ENCODE data around the gene APLP2. TPM values are rescaled to one million over a fixed set of nuclear protein-coding genes. Genes with fewer than 3 reads are reported as not detected.
"Not testable (repeated sequence)": the region's sequence is repeated elsewhere in the genome, so short reads cannot be mapped to it uniquely, and the experiment has no call there.

Gene APLP2
- total RNA-seq, 1 donor from 2014 or later: 285 TPM

GRCh38 chr11:130178441-130179339 lies 109.0 kb downstream of the APLP2 start:
- ATAC-seq: no peak

GRCh38 chr11:130179396-130180306 lies 110.0 kb downstream of the APLP2 start:
- intact Hi-C loops (cut with DNase I): no loop called here
- no peak for ATAC-seq
- DNase-seq (ENCODE audit: missing footprints): no peak

More at GRCh38 chr11:130178441-130179339, 109.0 kb downstream of the APLP2 start:
- no peak for DNase-seq (ENCODE audit: missing footprints)
- intact Hi-C loops (cut with DNase I): no loop called here

- no peak for ATAC-seq
- no peak for DNase-seq (ENCODE audit: missing footprints)
- intact Hi-C loops (cut with DNase I): no loop called here
These were observed 110.8 kb downstream of the APLP2 start for GRCh38 chr11:130180491-130180890.

GRCh38 chr11:130180896-130181294 lies 111.2 kb downstream of the APLP2 start:
- DNase-seq (ENCODE audit: missing footprints) (no peak), ATAC-seq (no peak)
- intact Hi-C loops (cut with DNase I): no loop called here

- DNase-seq (ENCODE audit: missing footprints) (no peak), ATAC-seq (peak; percentile 83)
- intact Hi-C loops (cut with DNase I): no loop called here
These were observed 111.9 kb downstream of the APLP2 start for GRCh38 chr11:130181295-130182272.

- ATAC-seq (no peak), DNase-seq (ENCODE audit: missing footprints) (no peak)
- intact Hi-C loops (cut with DNase I): no loop called here
These were observed 114.3 kb downstream of the APLP2 start for GRCh38 chr11:130183878-130184610.

- no peak for DNase-seq (ENCODE audit: missing footprints)
- intact Hi-C loops (cut with DNase I): no loop called here
- no peak for ATAC-seq
These were observed 117.4 kb downstream of the APLP2 start for GRCh38 chr11:130187096-130187495.

GRCh38 chr11:130188047-130188446 lies 118.4 kb downstream of the APLP2 start:
- intact Hi-C loops (cut with DNase I): no loop called here

GRCh38 chr11:130188585-130189347 lies 119.1 kb downstream of the APLP2 start:
- ATAC-seq (no peak), DNase-seq (ENCODE audit: missing footprints) (no peak)
- intact Hi-C loops (cut with DNase I): no loop called here

More at GRCh38 chr11:130188047-130188446, 118.4 kb downstream of the APLP2 start:
- no peak for DNase-seq (ENCODE audit: missing footprints)
- ATAC-seq: no peak

- no peak for DNase-seq (ENCODE audit: missing footprints)
These were observed 120.0 kb downstream of the APLP2 start for GRCh38 chr11:130189492-130190210.

GRCh38 chr11:130190371-130190881 lies 120.7 kb downstream of the APLP2 start:
- ATAC-seq: no peak

More at GRCh38 chr11:130189492-130190210, 120.0 kb downstream of the APLP2 start:
- intact Hi-C loops (cut with DNase I): no loop called here
- ATAC-seq: no peak

GRCh38 chr11:130191896-130192295 lies 122.2 kb downstream of the APLP2 start:
- no peak for DNase-seq (ENCODE audit: missing footprints)
- intact Hi-C loops (cut with DNase I): no loop called here
- no peak for ATAC-seq

More at GRCh38 chr11:130190371-130190881, 120.7 kb downstream of the APLP2 start:
- no peak for DNase-seq (ENCODE audit: missing footprints)
- intact Hi-C loops (cut with DNase I): no loop called here

- no peak for DNase-seq (ENCODE audit: missing footprints)
These were observed 123.2 kb downstream of the APLP2 start for GRCh38 chr11:130192845-130193267.

GRCh38 chr11:130193551-130193950 lies 123.9 kb downstream of the APLP2 start:
- intact Hi-C loops (cut with DNase I); ATAC-seq: not testable (repeated sequence)

More at GRCh38 chr11:130192845-130193267, 123.2 kb downstream of the APLP2 start:
- ATAC-seq: no peak
- intact Hi-C loops (cut with DNase I): no loop called here

More at GRCh38 chr11:130193551-130193950, 123.9 kb downstream of the APLP2 start:
- not testable (repeated sequence) for DNase-seq (ENCODE audit: missing footprints)

All from Right ventricle myocardium inferior (tissue), 1 donor.